GM04504 (cell line): Measurements from ENCODE around the gene SLC38A9.
A peak's percentile ranks its signal among the peaks of the same experiment; 100 is the strongest.
"Not testable (repeated sequence)": the region's sequence is repeated elsewhere in the genome, so short reads cannot be mapped to it uniquely, and the experiment has no call there.

ENCODE experiments used
- DNase-seq: peaks from one replicate; pipeline ENCODE4 v3.0.0-alpha.2; 2012; ENCODE audit warnings: low read depth

SLC38A9 gene, protein sequence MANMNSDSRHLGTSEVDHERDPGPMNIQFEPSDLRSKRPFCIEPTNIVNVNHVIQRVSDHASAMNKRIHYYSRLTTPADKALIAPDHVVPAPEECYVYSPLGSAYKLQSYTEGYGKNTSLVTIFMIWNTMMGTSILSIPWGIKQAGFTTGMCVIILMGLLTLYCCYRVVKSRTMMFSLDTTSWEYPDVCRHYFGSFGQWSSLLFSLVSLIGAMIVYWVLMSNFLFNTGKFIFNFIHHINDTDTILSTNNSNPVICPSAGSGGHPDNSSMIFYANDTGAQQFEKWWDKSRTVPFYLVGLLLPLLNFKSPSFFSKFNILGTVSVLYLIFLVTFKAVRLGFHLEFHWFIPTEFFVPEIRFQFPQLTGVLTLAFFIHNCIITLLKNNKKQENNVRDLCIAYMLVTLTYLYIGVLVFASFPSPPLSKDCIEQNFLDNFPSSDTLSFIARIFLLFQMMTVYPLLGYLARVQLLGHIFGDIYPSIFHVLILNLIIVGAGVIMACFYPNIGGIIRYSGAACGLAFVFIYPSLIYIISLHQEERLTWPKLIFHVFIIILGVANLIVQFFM

DNA sequence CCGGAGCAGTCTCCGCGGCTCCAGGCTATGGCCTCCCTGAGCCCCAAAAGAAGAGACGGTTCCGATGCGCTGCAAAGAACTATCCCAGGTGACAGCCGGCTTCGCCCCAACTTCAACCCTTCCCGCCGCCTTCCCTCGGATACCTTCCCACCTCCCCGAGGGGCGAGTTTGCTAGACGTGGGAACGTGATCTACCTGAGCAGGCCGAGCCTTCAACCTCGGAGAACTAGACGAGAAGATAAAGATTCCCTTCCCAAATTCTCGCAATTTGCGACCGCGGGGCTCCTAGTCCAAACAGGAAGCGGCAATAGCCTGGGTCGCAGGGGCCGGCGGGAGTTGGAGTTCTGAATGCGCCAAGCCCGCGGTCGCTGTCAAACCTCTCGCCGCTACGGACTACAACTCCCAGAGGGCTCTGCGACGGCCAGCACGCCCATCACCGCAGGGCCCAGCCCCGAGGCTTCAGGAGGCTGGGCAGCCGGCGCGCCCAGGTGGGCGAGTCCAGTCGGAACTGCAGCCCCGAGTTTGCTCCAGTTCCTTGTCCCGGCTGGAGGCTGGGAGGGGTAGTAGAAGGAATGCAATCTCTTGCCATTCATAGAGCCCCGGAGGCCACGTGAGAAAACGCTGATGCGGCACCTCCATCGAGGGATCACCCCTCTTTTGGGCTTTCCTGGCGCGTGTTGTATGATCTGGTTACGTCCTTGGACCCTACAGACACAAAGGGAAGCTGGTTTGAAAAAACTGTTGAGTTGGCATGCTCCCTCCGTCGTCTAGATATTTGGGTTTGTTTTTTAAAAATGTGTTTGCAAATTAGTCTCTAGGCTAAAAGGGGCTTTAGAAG lies at the start of gene SLC38A9:
Gene SLC38A9, minus strand, starts transcription at position 302 of the 837 bp plus-strand sequence. CDS start 14,366 bp downstream, outside the sequence.
- DNase-seq = peak; percentile 82

DNA sequence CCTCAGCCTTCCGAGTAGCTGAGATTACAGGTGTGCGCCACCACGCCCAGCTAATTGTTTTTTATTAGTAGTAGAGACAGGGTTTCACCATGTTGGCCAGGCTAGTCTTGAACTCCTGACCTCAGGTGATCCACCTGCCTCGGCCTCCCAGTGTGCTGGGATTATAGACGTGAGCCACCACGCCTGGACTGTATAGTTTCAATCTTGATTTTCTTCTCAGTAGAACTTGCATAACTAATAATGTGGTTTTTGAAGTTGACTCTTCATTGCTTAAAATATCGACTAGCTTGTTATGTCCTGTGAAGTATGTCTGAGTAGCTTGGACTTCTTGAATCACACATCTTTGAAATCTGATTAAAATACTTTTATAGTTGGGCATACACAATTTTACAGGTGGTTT lies 49.6 kb upstream of the SLC38A9 start:
- DNase-seq = not testable (repeated sequence)

DNA sequence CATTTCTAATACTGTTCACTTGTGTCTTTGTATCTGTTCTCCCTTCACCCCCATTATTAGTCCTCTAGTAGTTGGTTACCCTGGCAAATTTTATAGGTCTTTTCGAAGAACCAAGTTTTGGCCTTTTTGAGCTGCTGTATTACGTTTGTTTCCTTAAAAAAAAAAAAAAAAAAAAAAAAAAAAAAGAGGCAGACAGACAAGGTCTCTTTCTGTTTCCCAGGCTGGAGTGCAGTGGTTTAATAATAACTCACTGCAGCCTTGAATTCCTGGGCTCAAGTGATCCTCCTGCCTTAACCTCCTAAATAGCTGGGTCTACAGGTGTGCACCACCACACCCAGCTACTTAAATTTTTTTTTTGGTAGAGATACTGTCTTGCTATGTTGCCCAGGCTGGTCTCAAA lies 46.6 kb upstream of the SLC38A9 start:
- no peak for DNase-seq

DNA sequence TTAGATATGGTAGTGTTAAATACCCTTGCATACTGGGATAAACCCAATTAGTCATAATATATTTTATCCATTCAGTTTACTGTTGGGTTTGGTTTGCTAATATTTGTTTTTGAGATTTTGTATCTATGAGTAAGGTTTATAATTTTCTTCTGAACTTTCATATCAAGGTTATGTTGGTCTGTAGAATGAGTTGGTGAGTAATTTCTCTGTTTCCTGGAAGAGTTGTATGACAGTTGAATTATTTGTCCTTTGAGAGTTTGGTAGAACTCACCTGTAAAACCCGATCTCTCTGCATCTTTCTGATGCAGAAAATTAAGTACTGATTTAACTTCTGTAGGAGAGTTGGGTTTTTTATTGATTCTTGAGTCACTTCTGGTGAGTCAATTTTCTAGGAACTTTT lies 46.1 kb upstream of the SLC38A9 start:
- DNase-seq = no peak

DNA sequence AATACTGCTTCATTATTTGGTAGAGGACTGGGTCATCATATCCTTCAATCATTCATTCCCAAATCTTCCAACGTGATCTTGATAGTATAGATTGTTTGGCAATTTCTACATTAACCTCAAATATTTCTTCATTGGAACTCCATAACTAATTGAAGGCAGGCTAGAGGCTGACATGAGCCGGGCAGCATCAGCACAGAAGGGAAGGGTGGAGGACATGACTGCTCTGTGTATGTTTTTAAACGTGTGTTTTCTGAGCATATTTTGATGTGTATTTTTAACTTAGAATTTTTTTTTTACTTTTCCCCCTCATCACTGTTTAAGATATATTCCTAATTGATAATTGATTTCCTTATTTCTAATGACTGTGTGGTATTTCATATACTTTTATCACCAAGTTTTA lies 38.4 kb upstream of the SLC38A9 start:
- no peak for DNase-seq

DNA sequence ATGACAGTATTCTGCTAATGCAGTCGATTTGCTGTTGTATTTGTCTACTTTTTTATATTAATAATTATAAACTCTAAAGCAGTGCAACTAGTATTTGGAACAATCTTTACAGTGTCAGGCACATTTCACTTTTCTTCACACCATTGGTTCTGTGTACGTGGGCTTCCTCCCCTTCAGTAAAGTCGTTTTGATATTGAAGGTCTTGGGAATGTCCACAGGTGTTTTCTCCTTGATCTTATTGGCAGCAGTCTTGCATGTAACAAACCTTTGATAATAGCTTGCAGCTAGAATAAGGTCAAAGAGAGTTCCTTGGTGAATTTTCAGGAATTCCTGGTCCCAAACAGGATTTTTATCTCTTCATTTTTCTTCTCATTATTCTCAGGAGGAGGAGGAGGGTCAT lies 37.9 kb upstream of the SLC38A9 start:
- no peak for DNase-seq

DNA sequence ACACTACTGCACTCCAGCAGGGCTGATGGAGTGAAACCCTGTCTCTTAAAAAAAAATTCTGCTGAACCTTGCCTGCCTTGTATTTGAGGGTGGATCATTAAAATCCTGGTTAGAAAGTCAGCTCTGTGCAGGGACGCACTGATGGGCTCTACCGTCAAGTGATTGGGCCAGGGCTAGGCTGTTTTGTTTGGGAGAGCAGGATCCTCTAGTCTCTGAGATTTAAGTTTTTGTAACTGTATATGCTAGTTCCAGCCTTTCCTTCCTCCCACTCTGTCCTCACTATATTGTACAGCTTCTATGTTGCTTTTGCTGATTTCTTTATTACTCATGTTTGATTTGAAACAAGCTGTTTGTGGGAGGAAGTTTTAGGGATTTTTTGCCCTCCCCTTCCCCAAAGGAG lies 37.3 kb upstream of the SLC38A9 start:
- DNase-seq = no peak

DNA sequence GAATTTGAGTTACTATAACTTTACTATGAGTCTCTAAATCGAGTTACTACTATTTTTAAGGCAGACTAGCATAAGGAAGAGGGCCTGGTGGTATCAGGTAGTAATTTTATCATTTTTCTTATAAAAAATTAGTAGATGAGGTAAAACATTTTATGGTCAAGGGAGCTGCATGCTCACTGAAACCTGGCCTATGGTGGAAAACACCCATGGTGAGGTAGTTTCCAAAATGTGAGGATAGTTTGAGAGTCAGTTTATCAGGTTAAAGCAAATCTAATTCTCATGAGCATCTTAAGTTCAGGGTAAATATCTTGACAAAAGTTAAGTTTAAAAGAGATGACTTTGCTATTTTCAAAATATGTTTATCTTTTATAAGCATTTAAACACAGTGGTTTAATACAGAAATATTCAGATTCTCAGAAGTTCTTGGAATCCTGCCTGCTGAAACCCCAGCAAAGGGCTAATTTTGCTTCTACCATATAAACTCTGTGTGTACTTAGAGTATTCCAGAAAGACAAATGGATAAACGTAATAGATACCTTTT lies 35.7 kb upstream of the SLC38A9 start:
- no peak for DNase-seq

DNA sequence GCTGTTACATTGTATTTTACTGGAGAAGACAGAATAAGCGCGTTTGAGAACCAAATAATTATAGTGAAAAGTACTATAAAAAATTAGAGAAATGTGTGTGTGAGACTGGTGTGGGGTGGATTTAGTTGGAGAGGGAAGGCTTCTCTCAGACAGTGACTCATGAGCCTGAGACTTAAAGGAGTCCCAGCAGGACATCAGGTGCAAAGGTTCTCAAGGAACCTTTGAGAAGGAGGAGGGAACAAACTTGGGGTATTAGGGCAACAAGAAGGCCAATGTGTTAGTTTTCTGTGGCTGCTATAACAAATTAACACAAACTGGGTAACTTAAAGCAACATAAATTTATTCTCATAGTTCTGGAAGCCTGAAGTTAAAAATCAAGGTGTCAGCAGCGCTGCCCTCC lies 30.7 kb upstream of the SLC38A9 start:
- DNase-seq = no peak

DNA sequence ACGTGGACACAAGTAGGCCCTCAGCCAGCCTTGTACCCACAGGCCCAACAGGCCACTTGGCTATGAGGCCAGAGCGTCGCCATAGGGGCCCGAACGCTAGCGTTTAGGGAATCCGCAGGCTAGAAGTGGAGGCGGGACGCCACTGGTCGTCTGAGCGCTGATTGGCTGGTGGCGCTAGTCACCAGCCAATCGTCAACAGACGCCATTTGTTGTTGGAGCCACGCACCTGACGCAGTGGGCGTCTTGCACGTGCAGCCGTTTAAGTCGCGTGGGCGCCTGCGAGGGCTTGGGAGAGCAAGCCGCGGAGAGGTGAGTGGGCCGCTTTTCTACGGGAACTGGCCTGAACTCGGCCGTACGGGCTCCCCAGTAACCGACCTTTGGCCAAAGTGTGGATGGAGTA lies 25.7 kb upstream of the SLC38A9 start, which contains the start of gene DDX4:
Gene DDX4, plus strand, starts transcription at position 269 of the 400 bp plus-strand sequence. CDS start 903 bp downstream, outside the sequence.
- DNase-seq = no peak

DNA sequence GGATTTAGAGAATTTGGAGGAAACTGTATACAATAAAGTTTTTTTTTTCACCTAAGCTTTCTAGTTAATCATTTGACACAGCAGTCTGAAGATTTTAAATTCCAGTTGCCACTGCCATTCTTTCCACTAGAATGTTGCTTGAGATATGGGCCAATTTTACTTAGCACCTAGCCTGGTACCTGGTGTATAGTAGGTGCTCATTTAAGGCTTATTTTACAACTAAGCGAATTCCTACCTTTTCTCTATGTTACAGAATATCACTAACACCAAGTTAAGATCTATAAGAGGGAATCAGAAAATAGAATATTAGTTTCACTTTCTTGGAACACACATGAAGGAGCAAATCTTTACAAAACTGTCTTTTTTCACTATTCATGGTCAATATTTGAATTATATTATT lies 22.5 kb upstream of the SLC38A9 start:
- DNase-seq = no peak

DNA sequence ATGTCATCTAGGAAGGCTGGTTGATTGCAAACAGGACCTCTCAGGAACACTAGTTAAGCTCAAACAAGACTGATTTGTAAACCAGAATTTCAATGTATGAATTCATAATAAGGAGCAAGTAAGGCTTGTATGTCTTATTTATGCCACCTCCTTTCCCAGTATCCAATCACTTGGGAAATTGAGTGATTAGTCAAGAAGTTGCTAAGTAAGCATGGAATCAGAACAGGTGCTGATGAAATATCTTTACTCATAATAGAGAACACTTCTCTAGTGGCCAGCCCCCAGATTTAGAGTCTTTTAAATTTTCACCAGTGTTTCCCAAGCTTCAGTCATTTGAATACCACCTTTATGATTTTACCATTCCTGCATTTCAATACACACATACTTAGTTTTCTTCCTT lies 20.5 kb upstream of the SLC38A9 start:
- no peak for DNase-seq

DNA sequence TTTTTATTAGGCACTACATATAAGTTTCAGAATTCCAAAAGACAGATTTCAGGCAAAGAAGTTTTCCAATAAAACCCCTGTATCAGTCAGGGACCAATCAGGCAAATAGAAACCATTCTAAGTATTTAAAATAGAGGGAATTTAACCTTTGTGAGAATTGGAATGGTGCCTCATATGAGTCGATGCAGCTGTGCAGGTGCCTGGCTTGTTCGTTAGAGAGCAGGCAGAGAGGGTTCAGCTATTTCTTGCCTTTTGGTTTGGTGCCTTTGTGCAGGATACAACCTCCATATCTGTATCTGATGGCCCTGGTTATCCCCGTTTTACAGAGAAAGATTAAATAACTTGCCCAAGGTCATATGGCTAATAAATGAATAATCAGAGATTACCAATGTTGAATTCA lies 19.7 kb upstream of the SLC38A9 start:
- no peak for DNase-seq

DNA sequence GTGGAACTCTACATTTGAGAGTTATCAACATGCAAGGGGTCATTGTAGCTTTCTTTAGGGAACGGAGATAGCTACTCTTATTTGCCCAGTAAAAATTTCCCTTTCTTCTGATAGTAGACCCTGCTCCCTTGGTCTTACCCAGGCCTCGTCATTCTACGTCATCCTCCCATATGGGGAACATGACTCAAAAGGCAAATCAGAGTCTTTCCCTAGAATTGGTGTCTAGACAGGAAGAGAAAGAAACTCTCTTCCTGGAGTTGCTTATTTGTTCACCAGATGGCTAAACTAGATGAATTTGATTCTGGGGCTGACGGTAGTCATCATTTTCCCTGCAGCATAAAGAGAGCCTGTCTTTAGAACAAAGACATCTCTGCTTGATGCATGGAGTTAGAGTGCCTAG lies 12.2 kb upstream of the SLC38A9 start:
- no peak for DNase-seq

DNA sequence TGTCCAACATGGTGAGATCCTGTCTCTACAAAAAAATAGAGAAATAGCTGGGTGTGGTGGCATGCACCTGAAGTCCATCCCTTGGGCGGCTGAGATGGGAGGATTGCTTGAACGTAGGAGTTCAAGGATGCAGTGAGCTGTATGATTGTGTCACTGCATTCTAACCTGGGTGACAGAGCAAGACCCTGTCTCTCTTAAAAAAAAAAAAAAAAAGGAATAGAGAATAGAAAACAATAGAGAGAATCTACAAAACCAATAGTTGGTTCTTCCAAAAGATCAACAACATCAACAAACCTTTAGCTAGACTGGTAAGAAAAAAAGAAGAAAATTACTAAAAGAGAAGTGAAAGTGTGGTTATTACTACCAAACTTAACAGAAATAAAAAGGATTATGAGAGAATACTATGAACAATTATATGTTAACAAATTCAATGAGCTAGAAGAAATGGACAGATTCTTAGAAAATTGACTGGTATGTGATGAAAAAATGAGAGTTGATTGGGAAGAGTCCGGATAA lies 8.1 kb upstream of the SLC38A9 start:
- DNase-seq = no peak

DNA sequence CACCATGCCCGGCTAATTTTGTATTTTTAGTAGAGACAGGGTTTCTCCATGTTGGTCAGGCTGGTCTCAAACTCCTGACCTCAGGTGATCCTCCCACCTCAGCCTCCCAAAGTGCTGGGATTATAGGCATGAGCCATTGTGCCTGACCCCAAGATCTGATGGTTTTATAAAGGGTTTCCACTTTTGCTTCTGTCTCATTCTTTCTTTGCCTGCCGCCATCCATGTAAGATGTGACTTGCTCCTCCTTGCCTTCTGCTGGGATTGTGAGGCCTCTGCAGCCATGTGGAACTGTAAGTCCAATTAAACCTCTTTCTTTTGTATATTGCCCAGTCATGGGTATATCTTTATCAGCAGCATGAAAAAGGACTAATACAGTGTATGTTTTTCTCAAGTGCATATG lies 6.9 kb upstream of the SLC38A9 start:
- not testable (repeated sequence) for DNase-seq

DNA sequence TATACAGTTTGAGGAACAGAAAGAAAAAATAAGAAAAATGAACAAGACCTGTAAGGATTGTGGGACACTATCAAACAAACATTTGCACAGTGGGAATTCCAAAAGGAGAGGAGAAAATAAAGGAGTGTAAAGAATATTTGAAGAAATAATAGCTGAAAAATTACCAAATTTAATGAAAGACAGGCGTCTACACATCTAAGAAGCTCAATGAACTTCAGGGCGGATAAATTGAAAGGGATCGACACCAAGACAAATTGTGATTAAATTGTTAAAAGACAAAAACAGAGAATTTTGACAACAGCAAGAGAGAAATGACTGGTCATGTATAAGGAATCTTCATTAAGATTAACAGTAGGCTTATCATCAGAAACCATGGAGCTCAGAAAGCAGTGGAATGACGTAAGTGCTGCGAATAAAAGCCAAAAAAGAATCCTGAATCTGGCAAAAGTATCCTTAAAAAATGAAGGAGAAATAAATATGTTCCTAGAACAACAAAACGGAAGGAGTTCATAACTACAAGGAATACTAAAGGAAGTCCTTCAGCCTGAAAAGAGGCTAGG lies 3.5 kb upstream of the SLC38A9 start:
- no peak for DNase-seq

DNA sequence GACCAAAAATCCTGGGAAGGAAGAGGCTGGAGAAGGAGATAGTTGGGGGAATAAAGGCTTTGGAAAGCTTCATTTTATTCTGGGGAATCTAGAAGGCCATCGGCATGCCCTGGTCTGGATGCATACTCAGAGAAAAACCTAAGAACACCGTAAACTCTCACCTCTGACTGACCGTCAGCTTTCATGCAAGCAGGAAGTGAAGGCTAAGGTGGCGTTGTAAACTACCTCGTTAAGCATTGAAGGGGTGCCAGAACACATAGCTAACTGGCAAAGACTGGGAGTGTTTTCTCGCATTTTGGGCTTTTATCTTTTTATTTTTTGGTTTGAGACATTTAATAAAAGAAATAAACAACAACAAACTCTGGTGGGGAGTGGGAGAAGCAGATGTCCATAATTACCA lies 2.6 kb upstream of the SLC38A9 start:
- no peak for DNase-seq

DNA sequence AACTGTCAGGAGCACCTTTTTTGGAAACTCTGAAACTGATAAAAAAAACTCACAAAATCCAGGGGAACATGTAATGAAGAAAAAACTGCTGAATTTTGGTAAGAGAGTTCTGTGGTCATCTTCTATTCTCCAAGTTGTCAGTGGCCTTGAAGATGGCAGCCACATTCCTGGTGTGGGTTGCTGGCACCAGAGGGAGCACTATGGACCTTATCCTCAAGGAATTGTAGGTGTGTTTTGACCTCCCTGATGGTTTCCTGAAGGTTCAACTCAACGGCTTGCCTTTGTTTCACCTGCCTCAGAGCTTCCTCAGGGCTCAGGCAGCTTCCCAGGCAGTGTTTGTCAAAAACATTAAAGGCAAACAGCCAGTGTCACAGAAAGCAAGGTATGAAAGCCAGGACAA lies 2.2 kb upstream of the SLC38A9 start:
- DNase-seq = no peak

DNA sequence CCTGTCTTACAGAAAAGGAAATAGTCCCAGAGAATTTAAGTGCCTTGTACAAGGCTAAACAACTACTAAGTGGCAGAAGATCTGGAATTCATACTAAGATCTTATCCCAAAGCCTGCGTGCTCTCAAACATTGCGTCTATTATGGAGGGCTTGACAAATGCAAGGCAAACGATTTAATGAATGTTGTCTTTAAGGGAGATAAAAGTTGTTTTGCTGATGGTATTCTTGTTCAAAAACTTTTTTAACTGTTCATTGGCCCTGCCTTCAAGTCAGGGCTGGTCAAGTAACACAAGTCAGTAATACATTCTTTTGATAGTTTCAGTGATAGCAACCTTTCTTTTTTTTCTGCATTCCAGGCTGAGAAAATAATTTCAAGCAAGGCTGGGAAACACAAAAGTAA lies 1.7 kb upstream of the SLC38A9 start:
- DNase-seq = no peak

DNA sequence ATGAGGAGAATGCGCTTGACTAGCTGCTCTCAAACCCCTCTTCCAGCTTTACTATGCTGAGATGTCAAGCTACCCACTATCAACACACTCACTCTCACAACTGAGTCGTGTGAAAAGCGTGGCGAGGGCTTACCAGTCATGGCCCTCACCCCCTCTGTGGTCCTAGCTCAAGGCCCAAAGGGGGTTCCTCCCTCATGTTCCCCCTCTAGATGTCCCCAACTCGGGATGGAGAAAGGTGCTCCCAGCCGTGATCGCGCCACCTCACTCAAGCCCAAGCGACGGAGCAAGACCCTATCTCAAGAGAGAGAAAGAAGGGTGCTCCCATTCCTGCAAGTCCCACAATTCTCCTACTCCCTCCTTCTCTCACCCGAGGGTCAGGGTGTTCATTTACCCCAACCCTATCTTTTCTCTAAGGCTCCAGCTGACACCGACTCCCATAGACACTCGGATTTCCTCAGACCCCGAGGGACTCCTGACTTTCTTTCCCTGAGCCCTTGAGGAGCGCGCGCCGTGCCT lies 559 bp downstream of the SLC38A9 start:
- DNase-seq = no peak

DNA sequence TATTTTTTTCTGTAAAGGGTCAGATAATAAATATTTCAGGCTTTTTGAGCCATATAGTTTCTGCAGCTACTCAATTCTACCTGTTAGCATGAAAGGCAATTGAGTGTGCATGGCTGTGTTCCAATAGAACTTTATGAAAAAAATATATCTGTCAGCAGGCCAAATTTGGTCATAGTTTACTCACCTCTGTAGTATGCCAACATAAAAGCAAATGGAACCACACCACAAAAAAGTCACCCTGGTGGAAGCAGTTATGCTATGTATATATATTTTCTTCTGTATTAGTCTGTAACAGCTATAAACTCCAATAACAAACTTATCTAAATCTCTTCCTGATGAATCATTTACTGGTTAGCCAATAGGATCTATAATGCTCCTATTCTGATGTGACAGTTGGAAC lies 3.4 kb downstream of the SLC38A9 start:
- DNase-seq = no peak
